Neural progenitor cell (in vitro differentiated cells): ENCODE results near the gene TK2. TPM values are rescaled to one million over a fixed set of nuclear protein-coding genes. Genes with fewer than 3 reads are reported as not detected.
A peak's percentile ranks its signal among the peaks of the same experiment; 100 is the strongest.

Experiments used
- DNase-seq: peaks from one replicate; pipeline ENCODE4 v3.0.0-alpha.2; 2016; ENCODE audit warnings: low spot score
- H2AFZ ChIP-seq: fragments of 200-600 bp; sonication (generic); replicated peaks from 2 replicates; pipeline ENCODE4 v1.6.1; 2016; ENCODE audit warnings: antibody characterized with exemption
- H3F3A ChIP-seq: fragments of 200-600 bp; sonication (generic); 2 replicates; pipeline ENCODE4 v1.6.1; 2016; ENCODE audit warnings: antibody characterized with exemption, low read depth
- H3K27ac ChIP-seq: fragments of 200-600 bp; sonication (generic); 2 replicates; pipeline ENCODE4 v1.5.1; 2016; ENCODE audit warnings: mild to moderate bottlenecking
- H3K27me3 ChIP-seq: fragments of 200-600 bp; sonication (generic); 2 replicates; pipeline ENCODE4 v1.6.1; 2016; ENCODE audit warnings: mild to moderate bottlenecking, moderate library complexity
- H3K36me3 ChIP-seq: fragments of 200-600 bp; sonication (generic); 2 replicates; pipeline ENCODE4 v1.5.1; 2016
- H3K4me1 ChIP-seq: fragments of 200-600 bp; sonication (generic); 2 replicates; pipeline ENCODE4 v1.6.1; 2016; ENCODE audit warnings: mixed run types
- H3K4me2 ChIP-seq: fragments of 200-600 bp; sonication (generic); 2 replicates; pipeline ENCODE4 v1.6.1; 2016
- H3K4me3 ChIP-seq: fragments of 200-600 bp; sonication (generic); 2 replicates; pipeline ENCODE4 v1.5.1; 2016
- H3K79me2 ChIP-seq: fragments of 200-600 bp; sonication (generic); 2 replicates; pipeline ENCODE4 v1.6.1; 2016; ENCODE audit warnings: low read depth
- H3K9ac ChIP-seq: fragments of 200-600 bp; sonication (generic); 2 replicates; pipeline ENCODE4 v1.6.1; 2016
- H3K9me3 ChIP-seq: fragments of 200-600 bp; sonication (generic); 2 replicates; pipeline ENCODE4 v1.5.1; 2016; ENCODE audit warnings: low read depth
- H4K20me1 ChIP-seq: fragments of 200-600 bp; sonication (generic); 2 replicates; pipeline ENCODE4 v1.6.1; 2016; ENCODE audit warnings: low read depth
- H3K27ac Mint-ChIP-seq: 3 replicates; pipeline ENCODE4 v1.8.0; 2021; ENCODE audit warnings: mixed read lengths
- H3K27me3 Mint-ChIP-seq: 2 replicates; pipeline ENCODE4 v1.8.0; 2022; ENCODE audit warnings: low read depth, mild to moderate bottlenecking, inconsistent platforms, moderate library complexity, mixed read lengths; ENCODE audit not compliant: insufficient read depth
- H3K36me3 Mint-ChIP-seq: 3 replicates; pipeline ENCODE4 v1.8.0; 2021; ENCODE audit warnings: mixed read lengths
- H3K4me1 Mint-ChIP-seq: 3 replicates; pipeline ENCODE4 v1.8.0; 2021; ENCODE audit warnings: mixed read lengths
- H3K4me3 Mint-ChIP-seq: 3 replicates; pipeline ENCODE4 v1.8.0; 2021; ENCODE audit warnings: mild to moderate bottlenecking, moderate library complexity, mixed read lengths
- H3K9me3 Mint-ChIP-seq: 3 replicates; pipeline ENCODE4 v1.8.0; 2020; ENCODE audit warnings: mixed read lengths
- EZH2 ChIP-seq: fragments of 200-600 bp; sonication (generic); IDR thresholded peaks from 2 replicates; pipeline ENCODE4 v1.6.1; 2017; ENCODE audit warnings: antibody characterized with exemption, mild to moderate bottlenecking, moderate library complexity
- EZH2phosphoT487 ChIP-seq: fragments of 200-600 bp; sonication (generic); IDR thresholded peaks from 2 replicates; pipeline ENCODE4 v1.6.1; 2017; ENCODE audit warnings: antibody characterized with exemption
- total RNA-seq: library from RNA; depleted of rRNA; stranded (reverse); fragments of >200 nt; gene quantifications from 2 replicates; pipeline ENCODE4 v1.2.3, GENCODE V29; 2015; ENCODE audit warnings: low replicate concordance
- TF ChIP-seq, protein P1 (sequence below): fragments of 200-600 bp; sonication (generic); IDR thresholded peaks from 2 replicates; pipeline ENCODE4 v1.5.1; 2017; ENCODE audit warnings: antibody characterized with exemption, mild to moderate bottlenecking

TK2 gene
- total RNA-seq, 1 donor from 2014 or later, result 7.3 TPM

DNA sequence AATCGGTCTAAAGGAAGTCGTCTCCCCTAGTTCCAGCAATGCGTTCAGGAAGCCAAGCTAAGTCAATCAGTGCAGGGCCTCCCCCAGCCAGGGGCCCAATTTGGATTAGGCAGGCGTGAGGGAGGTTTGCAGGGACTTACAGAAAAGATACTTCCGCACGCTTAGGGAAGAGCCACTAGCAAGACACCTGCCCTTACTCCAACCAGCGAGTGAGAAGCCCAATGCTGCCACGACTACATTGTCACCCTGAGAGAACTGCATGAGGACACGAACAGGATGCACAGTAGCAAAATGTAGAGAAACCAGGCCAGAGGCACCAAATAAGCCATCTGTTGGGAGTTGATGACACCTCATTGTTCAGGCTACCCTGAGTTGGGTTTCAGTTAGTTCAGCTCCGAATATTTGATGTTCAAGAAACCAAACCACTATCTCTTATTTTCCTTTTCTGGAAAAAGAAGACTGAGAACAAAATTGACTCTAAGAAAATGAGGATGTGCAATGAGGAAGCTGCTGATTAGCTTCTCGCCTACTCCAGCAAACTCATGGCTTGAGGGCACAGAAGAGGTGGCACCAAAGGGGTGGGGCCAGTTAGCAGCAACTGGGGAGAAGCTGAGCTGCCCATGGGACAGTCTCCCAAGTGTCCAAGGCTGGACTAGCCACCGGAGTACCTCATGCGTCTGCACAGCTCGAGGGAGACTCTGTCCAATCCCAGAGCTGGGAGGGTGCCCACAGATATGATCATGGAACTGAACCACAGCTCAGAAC, 29.3 kb downstream of the TK2 start:
- Histone ChIP-seq H3K4me3 (no peak overlapping the region), H3K9me3 (no peaks in the 10 kb centered on the region), H3K4me2 (no peak overlapping the region), H3K27ac (no peak overlapping the region), H2AFZ (no peak overlapping the region), H3K9ac (no peak overlapping the region), H3K79me2 (no peaks in the 10 kb centered on the region), H3F3A (no peaks in the 10 kb centered on the region), H3K27me3 (no peaks in the 10 kb centered on the region), H3K36me3 (no peaks in the 10 kb centered on the region), H4K20me1 (no peaks in the 10 kb centered on the region), H3K4me1 (peaks cover 12% of the 10 kb centered on the region)
- peaks cover 26% of the 10 kb centered on the region for H3K4me1 Mint-ChIP-seq
- H3K27me3 Mint-ChIP-seq, result peaks cover 5% of the 10 kb centered on the region
- DNase-seq, result no peak
- H3K9me3 Mint-ChIP-seq, result peaks cover 2% of the 10 kb centered on the region
- H3K27ac Mint-ChIP-seq, result no peak overlapping the region
- TF ChIP-seq, protein P1, sequence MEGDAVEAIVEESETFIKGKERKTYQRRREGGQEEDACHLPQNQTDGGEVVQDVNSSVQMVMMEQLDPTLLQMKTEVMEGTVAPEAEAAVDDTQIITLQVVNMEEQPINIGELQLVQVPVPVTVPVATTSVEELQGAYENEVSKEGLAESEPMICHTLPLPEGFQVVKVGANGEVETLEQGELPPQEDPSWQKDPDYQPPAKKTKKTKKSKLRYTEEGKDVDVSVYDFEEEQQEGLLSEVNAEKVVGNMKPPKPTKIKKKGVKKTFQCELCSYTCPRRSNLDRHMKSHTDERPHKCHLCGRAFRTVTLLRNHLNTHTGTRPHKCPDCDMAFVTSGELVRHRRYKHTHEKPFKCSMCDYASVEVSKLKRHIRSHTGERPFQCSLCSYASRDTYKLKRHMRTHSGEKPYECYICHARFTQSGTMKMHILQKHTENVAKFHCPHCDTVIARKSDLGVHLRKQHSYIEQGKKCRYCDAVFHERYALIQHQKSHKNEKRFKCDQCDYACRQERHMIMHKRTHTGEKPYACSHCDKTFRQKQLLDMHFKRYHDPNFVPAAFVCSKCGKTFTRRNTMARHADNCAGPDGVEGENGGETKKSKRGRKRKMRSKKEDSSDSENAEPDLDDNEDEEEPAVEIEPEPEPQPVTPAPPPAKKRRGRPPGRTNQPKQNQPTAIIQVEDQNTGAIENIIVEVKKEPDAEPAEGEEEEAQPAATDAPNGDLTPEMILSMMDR, result no peak
- TF ChIP-seq EZH2phosphoT487 (no peak), EZH2 (no peak)
- H3K36me3 Mint-ChIP-seq, result peaks cover 13% of the 10 kb centered on the region
- no peak overlapping the region for H3K4me3 Mint-ChIP-seq

DNA sequence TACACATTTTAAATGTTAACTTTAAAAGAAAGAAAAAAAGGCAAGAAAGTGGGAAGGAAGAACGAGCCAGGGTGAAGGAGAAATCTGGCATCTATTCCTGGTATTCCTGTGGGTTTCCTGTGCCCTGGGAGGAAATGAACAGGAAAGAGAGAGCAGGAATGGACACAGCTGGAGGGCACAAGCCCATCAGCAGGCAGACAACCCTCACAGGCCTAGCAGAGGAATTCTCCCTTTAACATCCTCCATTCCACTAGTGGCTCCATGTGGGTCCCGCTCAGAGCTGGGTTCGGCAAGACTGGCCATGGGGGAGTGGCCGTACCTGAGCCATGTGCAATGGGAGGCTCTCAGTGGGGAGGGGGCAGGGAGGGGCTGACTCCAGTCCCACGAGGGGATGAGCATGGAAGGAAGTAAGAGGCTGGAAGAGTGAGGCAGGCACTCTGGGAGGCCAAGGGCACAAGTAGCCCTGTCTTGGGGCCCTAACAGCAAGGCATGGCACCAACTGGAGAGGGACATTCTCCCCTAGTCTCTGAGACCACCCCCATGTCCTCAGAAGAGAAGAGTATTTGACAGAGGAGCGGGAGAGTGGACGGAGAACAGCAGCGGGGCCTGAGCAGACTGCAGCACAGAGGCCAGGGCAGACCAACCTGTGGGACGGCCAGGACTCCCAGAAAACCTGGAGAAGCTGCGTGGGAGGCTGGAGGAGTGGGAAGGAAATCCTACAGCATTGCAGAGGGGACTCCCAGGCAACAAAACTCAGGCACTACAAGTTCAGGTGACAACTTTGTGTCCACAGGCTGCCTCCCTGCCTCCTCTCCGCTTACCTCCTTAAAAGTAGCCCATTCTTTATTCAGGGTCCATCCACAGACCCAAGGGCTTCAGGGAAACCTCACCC, 30.2 kb downstream of the TK2 start:
- H3K27ac Mint-ChIP-seq, result no peak overlapping the region

DNA sequence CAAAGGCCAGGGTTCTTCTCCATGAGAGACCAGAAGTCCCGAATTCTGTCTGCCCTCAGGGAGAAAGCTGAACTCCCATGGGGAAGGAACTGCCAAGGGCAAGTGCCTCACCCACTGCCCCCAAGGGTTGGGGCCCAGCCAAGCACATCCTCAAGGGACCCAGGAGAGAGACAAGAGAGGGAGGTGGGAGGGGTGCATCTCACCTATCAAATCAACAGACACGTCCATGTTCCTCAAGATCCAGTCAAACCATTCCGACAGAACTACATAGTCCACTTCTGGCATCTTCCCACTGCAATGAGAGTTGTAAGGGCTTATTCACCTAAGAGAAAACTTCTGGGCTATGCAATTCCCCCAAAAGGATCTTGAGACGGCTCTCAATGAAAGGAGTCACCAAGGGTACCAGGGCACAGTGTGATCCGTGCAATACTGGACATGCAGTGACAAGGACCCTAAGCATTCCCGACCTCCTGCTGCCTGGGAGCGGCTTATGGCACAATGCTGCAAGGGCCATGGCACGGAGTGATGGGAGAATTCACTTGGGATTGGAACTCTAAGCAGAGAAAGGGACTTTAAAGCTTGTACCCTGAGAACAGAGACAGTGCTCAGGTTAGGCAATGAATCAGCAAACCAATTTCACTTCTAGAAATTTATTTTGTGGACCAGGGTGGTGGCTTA, 32.2 kb downstream of the TK2 start:
- no peak overlapping the region for H3K4me2 ChIP-seq

More for the DNA sequence above, 30.2 kb downstream of the TK2 start:
- H3K4me3 Mint-ChIP-seq, result no peak overlapping the region
- peaks cover 5% of the 10 kb centered on the region for H3K27me3 Mint-ChIP-seq
- TF ChIP-seq, protein P1, result no peak
- no peak for TF ChIP-seq EZH2phosphoT487
- no peak for TF ChIP-seq EZH2
- H3K36me3 Mint-ChIP-seq, result peaks cover 17% of the 10 kb centered on the region
- peaks cover 26% of the 10 kb centered on the region for H3K4me1 Mint-ChIP-seq
- Histone ChIP-seq H3K9me3 (no peaks in the 10 kb centered on the region), H3K79me2 (no peaks in the 10 kb centered on the region), H2AFZ (no peak overlapping the region), H3K27ac (no peak overlapping the region), H3F3A (no peaks in the 10 kb centered on the region), H3K4me2 (no peak overlapping the region), H3K9ac (no peak overlapping the region), H4K20me1 (no peaks in the 10 kb centered on the region), H3K4me3 (no peak overlapping the region), H3K4me1 (peaks cover 12% of the 10 kb centered on the region), H3K27me3 (no peaks in the 10 kb centered on the region), H3K36me3 (no peaks in the 10 kb centered on the region)
- peaks cover 2% of the 10 kb centered on the region for H3K9me3 Mint-ChIP-seq
- DNase-seq, result no peak

More for the DNA sequence above, 32.2 kb downstream of the TK2 start:
- TF ChIP-seq EZH2 (no peak), EZH2phosphoT487 (no peak)
- TF ChIP-seq, protein P1, result no peak
- Mint-ChIP-seq H3K4me3 (no peak overlapping the region), H3K27ac (peak overlapping the region; percentile 94), H3K36me3 (peaks cover 21% of the 10 kb centered on the region), H3K9me3 (peaks cover 2% of the 10 kb centered on the region), H3K27me3 (peaks cover 5% of the 10 kb centered on the region), H3K4me1 (peaks cover 33% of the 10 kb centered on the region)
- H3K27me3 ChIP-seq, result no peaks in the 10 kb centered on the region
- peaks cover 12% of the 10 kb centered on the region for H3K4me1 ChIP-seq
- H3K36me3 ChIP-seq, result no peaks in the 10 kb centered on the region
- DNase-seq, result no peak
- H3K79me2 ChIP-seq, result no peaks in the 10 kb centered on the region
- no peak overlapping the region for H3K4me3 ChIP-seq
- peaks cover under 1% of the 10 kb centered on the region for H3F3A ChIP-seq
- no peak overlapping the region for H2AFZ ChIP-seq
- no peak overlapping the region for H3K9ac ChIP-seq
- no peaks in the 10 kb centered on the region for H4K20me1 ChIP-seq
- no peak overlapping the region for H3K27ac ChIP-seq
- H3K9me3 ChIP-seq, result no peaks in the 10 kb centered on the region
